HG03108 (cell line): ENCODE measurements around the gene CUL9.
"Not testable (repeated sequence)": the region's sequence is repeated elsewhere in the genome, so short reads cannot be mapped to it uniquely, and the experiment has no call there.

Experiments
- ATAC-seq: cut with Tn5 transposase; IDR thresholded peaks from one replicate; pipeline ENCODE4 v1.9.1; 2021; ENCODE audit warnings: moderate library complexity; ENCODE audit not compliant: unreplicated experiment

Gene CUL9

GRCh38 chr6:43181942-43182860 lies at the start of gene CUL9:
Gene CUL9 (plus strand): TSS chr6:43182196. CDS start chr6:43184311, 2,115 bp downstream.
- ATAC-seq: peak; percentile 94

- no peak for ATAC-seq
Observed at GRCh38 chr6:43138267-43138666, 43.7 kb upstream of the CUL9 start.

- ATAC-seq: not testable (repeated sequence)
Observed at GRCh38 chr6:43139973-43140372, 42.0 kb upstream of the CUL9 start.

- ATAC-seq: no peak
Observed at GRCh38 chr6:43141644-43142043, 40.4 kb upstream of the CUL9 start.

GRCh38 chr6:43142101-43142500 lies 39.9 kb upstream of the CUL9 start:
- ATAC-seq: no peak

GRCh38 chr6:43143235-43144128 lies 38.5 kb upstream of the CUL9 start:
- ATAC-seq: peak; percentile 69

- ATAC-seq: no peak
Observed at GRCh38 chr6:43144879-43145278, 37.1 kb upstream of the CUL9 start.

GRCh38 chr6:43146261-43146660 lies 35.7 kb upstream of the CUL9 start:
- ATAC-seq: no peak

GRCh38 chr6:43146709-43147688 lies 35.0 kb upstream of the CUL9 start:
- no peak for ATAC-seq

GRCh38 chr6:43147691-43148477 lies 34.1 kb upstream of the CUL9 start:
- ATAC-seq: no peak

GRCh38 chr6:43149265-43149664 lies 32.7 kb upstream of the CUL9 start:
- ATAC-seq: no peak

GRCh38 chr6:43150051-43150751 lies 31.8 kb upstream of the CUL9 start:
- no peak for ATAC-seq

- ATAC-seq: no peak
Observed at GRCh38 chr6:43159599-43159998, 22.4 kb upstream of the CUL9 start.

GRCh38 chr6:43163899-43164298 lies 18.1 kb upstream of the CUL9 start:
- no peak for ATAC-seq

- no peak for ATAC-seq
Observed at GRCh38 chr6:43170417-43170930, 11.5 kb upstream of the CUL9 start.

- peak; percentile 49 for ATAC-seq
Observed at GRCh38 chr6:43170931-43171706, 10.9 kb upstream of the CUL9 start, which contains the start of gene SRF. Gene SRF (plus strand): TSS chr6:43171269. CDS start chr6:43171657, 388 bp downstream.

GRCh38 chr6:43171707-43172103 lies 10.3 kb upstream of the CUL9 start:
- ATAC-seq: no peak
